Measurements from ENCODE around the gene PBX1.

- TF ChIP-seq ZBTB1 (tag by site-specific recombination; IDR thresholded peaks at IDR 0.05) (no peak), CTCF (tag by site-specific recombination; IDR thresholded peaks at IDR 0.05) (no peak), YY1 (tag by site-specific recombination; IDR thresholded peaks at IDR 0.05) (no peak), SP3 (tag by site-specific recombination; IDR thresholded peaks at IDR 0.05) (peak; percentile 45), ZSCAN5A (tag by site-specific recombination; IDR thresholded peaks at IDR 0.05) (no peak), ZNF202 (tag by site-specific recombination; IDR thresholded peaks at IDR 0.05; ENCODE audit: borderline replicate concordance) (no peak), IKZF3 (tag by site-specific recombination; IDR thresholded peaks at IDR 0.05) (no peak), ZSCAN16 (tag by site-specific recombination; IDR thresholded peaks at IDR 0.05) (no peak), SP2 (tag by site-specific recombination; IDR thresholded peaks at IDR 0.05) (peak; percentile 31), ZNF596 (tag by site-specific recombination; IDR thresholded peaks at IDR 0.05) (peak; percentile 79), ZNF629 (tag by site-specific recombination; IDR thresholded peaks at IDR 0.05) (no peak), ELK4 (IDR thresholded peaks at IDR 0.05; ENCODE audit: borderline replicate concordance, low read depth, low read length) (no peak), ZBTB11 (tag by site-specific recombination; conservative IDR thresholded peaks at IDR 0.05; ENCODE audit: low read depth) (no peak)
Observed at GRCh38 chr1:164588516-164589341, 29.7 kb downstream of the PBX1 start.
